SKM-1 treated with dmso at 0.1 percent for 144 hours (cell line): Measurements from ENCODE around the gene CGB3.
"Not testable (repeated sequence)": the region's sequence is repeated elsewhere in the genome, so short reads cannot be mapped to it uniquely, and the experiment has no call there.

Source experiments
- DNase-seq: peaks from one replicate; lab custom pipeline; 2025; ENCODE audit not compliant: unreplicated experiment; lab: John Stamatoyannopoulos, UW

The CGB3 gene

GRCh38 chr19:49042666-49043065 lies 18.5 kb upstream of the CGB3 start:
- DNase-seq, result not testable (repeated sequence)

GRCh38 chr19:49042177-49042576 lies 18.0 kb upstream of the CGB3 start:
- DNase-seq, result no peak

- not testable (repeated sequence) for DNase-seq
Observed at GRCh38 chr19:49039736-49040135, 15.6 kb upstream of the CGB3 start.

GRCh38 chr19:49038557-49039276 lies 14.6 kb upstream of the CGB3 start:
- not testable (repeated sequence) for DNase-seq

- DNase-seq, result not testable (repeated sequence)
Observed at GRCh38 chr19:49038111-49038510, 14.0 kb upstream of the CGB3 start.

GRCh38 chr19:49036815-49037214 lies 12.7 kb upstream of the CGB3 start, which contains the start of gene CGB1:
TSS of gene CGB1 (minus strand) at chr19:49036895. CDS start at chr19:49036711, 184 bp downstream.
- not testable (repeated sequence) for DNase-seq

GRCh38 chr19:49031642-49032301 lies 7.6 kb upstream of the CGB3 start, which contains the start of gene CGB2:
TSS of gene CGB2 (plus strand) at chr19:49031890. CDS start at chr19:49032096, 206 bp downstream.
- not testable (repeated sequence) for DNase-seq

GRCh38 chr19:49030323-49030722 lies 6.2 kb upstream of the CGB3 start:
- DNase-seq, result not testable (repeated sequence)

GRCh38 chr19:49029749-49030148 lies 5.6 kb upstream of the CGB3 start:
- not testable (repeated sequence) for DNase-seq

- not testable (repeated sequence) for DNase-seq
Observed at GRCh38 chr19:49028686-49029085, 4.6 kb upstream of the CGB3 start.

GRCh38 chr19:49025599-49025998 lies 1.5 kb upstream of the CGB3 start:
- not testable (repeated sequence) for DNase-seq

GRCh38 chr19:49025088-49025487 lies 955 bp upstream of the CGB3 start:
- DNase-seq, result not testable (repeated sequence)

GRCh38 chr19:49022116-49022515 lies 2.0 kb downstream of the CGB3 start:
- no peak for DNase-seq

GRCh38 chr19:49020931-49021895 lies 2.9 kb downstream of the CGB3 start:
- DNase-seq, result no peak

- DNase-seq, result no peak
Observed at GRCh38 chr19:49020342-49020741, 3.8 kb downstream of the CGB3 start.

- no peak for DNase-seq
Observed at GRCh38 chr19:49019242-49019932, 4.7 kb downstream of the CGB3 start.

- DNase-seq, result not testable (repeated sequence)
Observed at GRCh38 chr19:49018388-49019241, 5.5 kb downstream of the CGB3 start.

- no peak for DNase-seq
Observed at GRCh38 chr19:49017666-49018351, 6.3 kb downstream of the CGB3 start.
